OCI-M2 (cell line): Measurements from ENCODE around the gene CENPU.

Experiments used
- DNase-seq: peaks from one replicate; lab custom pipeline; 2025; ENCODE audit not compliant: unreplicated experiment; lab: John Stamatoyannopoulos, UW

Gene CENPU

GRCh38 chr4:184644553-184645307 is 89.2 kb downstream of the CENPU start:
- no peak for DNase-seq
